Thyroid gland (tissue), 4 donors: ENCODE data around the gene SORCS2.

Experiments used
- CTCF ChIP-seq, 6 experiments: fragments of 200-600 bp in 3 of 6; fragments of 450-650 bp in 3 of 6; sonication (generic) in 3 of 6; IDR thresholded peaks; one replicate each; pipeline ENCODE4 v1.5.1; 2016 to 2019; ENCODE audit warnings: antibody characterized with exemption in 6 of 6, mild to moderate bottlenecking in 2 of 6, inconsistent platforms in 1 of 6, moderate library complexity in 1 of 6
- POLR2A ChIP-seq, 2 donors: fragments of 450-650 bp; IDR thresholded peaks; one replicate each; pipeline ENCODE4 v1.6.1; 2017; ENCODE audit warnings: antibody characterized with exemption in 2 of 2, mild to moderate bottlenecking in 2 of 2, moderate library complexity in 1 of 2

- no peak for TF ChIP-seq CTCF (IDR thresholded peaks at IDR 0.05)
- no peak for TF ChIP-seq POLR2A (IDR thresholded peaks at IDR 0.05)
Observed at GRCh38 chr4:7399440-7400234, 207.3 kb downstream of the SORCS2 start.
